BE2C (cell line): Measurements from ENCODE around the gene MYO7A. TPM values are rescaled to one million over a fixed set of nuclear protein-coding genes. Genes with fewer than 3 reads are reported as not detected.

Experiments used
- DNase-seq: peaks from one replicate; pipeline ENCODE4 v3.0.0-alpha.2; 2020
- H3K27me3 ChIP-seq: fragments of 250-450 bp; sonication (Bioruptor Pico); 2 replicates; pipeline ENCODE4 v1.5.1; 2020; ENCODE audit warnings: mild to moderate bottlenecking
- H3K36me3 ChIP-seq: fragments of 250-450 bp; sonication (Bioruptor Pico); 2 replicates; pipeline ENCODE4 v1.5.1; 2020; ENCODE audit warnings: mild to moderate bottlenecking
- H3K4me1 ChIP-seq: fragments of 250-450 bp; sonication (Bioruptor Pico); 2 replicates; pipeline ENCODE4 v1.5.1; 2020
- H3K4me3 ChIP-seq: 2 replicates; pipeline ENCODE4 v1.5.1; 2011; ENCODE audit warnings: low read depth, low read length
- H3K9me3 ChIP-seq: fragments of 250-450 bp; sonication (Bioruptor Pico); 2 replicates; pipeline ENCODE4 v1.5.1; 2020
- CTCF ChIP-seq: IDR thresholded peaks from 2 replicates; pipeline ENCODE4 v1.5.1; 2012; ENCODE audit warnings: mild to moderate bottlenecking, low read depth, low read length
- polyA plus RNA-seq: library from polyadenylated mRNA; unstranded; fragments of >200 nt; gene quantifications from one replicate; pipeline ENCODE4 v1.2.1, GENCODE V29; 2012; ENCODE audit warnings: low read depth, missing spikeins; ENCODE audit not compliant: insufficient read length, insufficient read depth

MYO7A gene
- 0.36 TPM for polyA plus RNA-seq

DNA sequence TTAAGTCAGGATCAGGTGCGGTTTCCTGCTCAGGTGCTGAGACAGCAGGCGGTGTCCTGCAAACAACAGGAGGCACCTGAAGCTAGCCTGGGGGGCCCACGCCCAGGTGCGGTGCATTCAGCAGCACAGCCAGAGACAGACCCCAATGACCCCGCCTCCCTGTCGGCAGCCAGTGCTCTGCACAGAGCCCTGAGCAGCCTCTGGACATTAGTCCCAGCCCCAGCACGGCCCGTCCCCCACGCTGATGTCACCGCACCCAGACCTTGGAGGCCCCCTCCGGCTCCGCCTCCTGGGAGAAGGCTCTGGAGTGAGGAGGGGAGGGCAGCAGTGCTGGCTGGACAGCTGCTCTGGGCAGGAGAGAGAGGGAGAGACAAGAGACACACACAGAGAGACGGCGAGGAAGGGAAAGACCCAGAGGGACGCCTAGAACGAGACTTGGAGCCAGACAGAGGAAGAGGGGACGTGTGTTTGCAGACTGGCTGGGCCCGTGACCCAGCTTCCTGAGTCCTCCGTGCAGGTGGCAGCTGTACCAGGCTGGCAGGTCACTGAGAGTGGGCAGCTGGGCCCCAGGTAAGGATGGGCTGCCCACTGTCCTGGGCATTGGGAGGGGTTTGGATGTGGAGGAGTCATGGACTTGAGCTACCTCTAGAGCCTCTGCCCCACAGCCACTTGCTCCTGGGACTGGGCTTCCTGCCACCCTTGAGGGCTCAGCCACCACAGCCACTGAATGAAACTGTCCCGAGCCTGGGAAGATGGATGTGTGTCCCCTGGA, at the start of gene MYO7A:
Gene MYO7A, plus strand, starts transcription at position 327 of the 772 bp plus-strand sequence. CDS start 2,389 bp downstream, outside the sequence.
- no peaks in the 10 kb centered on the region for H3K36me3 ChIP-seq
- H3K4me1 ChIP-seq: peaks cover 14% of the 10 kb centered on the region
- H3K4me3 ChIP-seq: peak within 1 kb of the TSS; percentile 32
- no peak for TF ChIP-seq CTCF
- DNase-seq: peak; percentile 93
- no peaks in the 10 kb centered on the region for H3K9me3 ChIP-seq
- H3K27me3 ChIP-seq: no peaks in the 10 kb centered on the region

- DNase-seq: no peak
- TF ChIP-seq CTCF: no peak
- Histone ChIP-seq H3K9me3 (no peaks in the 10 kb centered on the region), H3K4me1 (peaks cover 16% of the 10 kb centered on the region), H3K4me3 (no peak overlapping the region), H3K27me3 (no peaks in the 10 kb centered on the region), H3K36me3 (no peaks in the 10 kb centered on the region)
Observed at GRCh38 chr11:77079666-77080065, 48.4 kb upstream of the MYO7A start.

DNA sequence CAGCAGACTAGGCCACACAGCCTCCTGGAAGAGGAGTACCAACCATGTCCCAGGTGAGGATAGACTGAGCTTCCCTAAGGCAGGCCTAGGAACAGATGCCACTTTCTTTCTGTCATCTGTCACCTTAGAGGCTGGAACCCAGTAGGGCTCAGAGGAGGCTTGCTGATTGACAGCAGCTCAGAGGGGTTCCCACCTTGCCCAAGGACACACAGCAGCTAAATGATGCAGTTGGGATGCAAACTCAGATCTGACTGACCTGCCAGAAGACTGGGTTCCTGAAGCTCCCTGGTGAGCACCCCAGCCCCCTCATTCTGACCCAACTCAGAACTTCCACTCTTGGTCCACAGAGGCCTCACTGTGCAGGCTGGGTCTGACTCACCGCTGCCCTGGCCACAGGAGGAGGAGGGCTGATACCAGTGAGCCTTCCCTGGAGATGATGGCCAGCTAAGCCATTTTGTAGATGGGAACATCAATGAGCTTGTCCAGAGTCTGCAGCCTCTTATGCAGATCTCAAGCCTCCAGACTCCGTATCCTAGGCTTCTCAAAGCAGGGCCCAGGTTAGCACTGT, 47.3 kb upstream of the MYO7A start:
- no peak for DNase-seq
- no peaks in the 10 kb centered on the region for H3K27me3 ChIP-seq
- H3K4me1 ChIP-seq: peaks cover 14% of the 10 kb centered on the region
- no peaks in the 10 kb centered on the region for H3K36me3 ChIP-seq
- H3K9me3 ChIP-seq: no peaks in the 10 kb centered on the region
- no peak overlapping the region for H3K4me3 ChIP-seq
- TF ChIP-seq CTCF: no peak

- peaks cover 14% of the 10 kb centered on the region for H3K4me1 ChIP-seq
- peak; percentile 42 for DNase-seq
- no peaks in the 10 kb centered on the region for H3K27me3 ChIP-seq
- no peak overlapping the region for H3K4me3 ChIP-seq
- no peak for TF ChIP-seq CTCF
- H3K36me3 ChIP-seq: no peaks in the 10 kb centered on the region
- H3K9me3 ChIP-seq: no peaks in the 10 kb centered on the region
Observed at GRCh38 chr11:77081381-77081851, 46.6 kb upstream of the MYO7A start.

- Histone ChIP-seq H3K9me3 (no peaks in the 10 kb centered on the region), H3K4me1 (peaks cover 14% of the 10 kb centered on the region)
- peak; percentile 8 for DNase-seq
Observed at GRCh38 chr11:77081976-77082836, 45.8 kb upstream of the MYO7A start.

More at GRCh38 chr11:77081976-77082836, 45.8 kb upstream of the MYO7A start:
- Histone ChIP-seq H3K36me3 (no peaks in the 10 kb centered on the region), H3K27me3 (no peaks in the 10 kb centered on the region), H3K4me3 (no peak overlapping the region)
- no peak for TF ChIP-seq CTCF
